BLaER1 treated with 17β-estradiol and CSF1 and Interleukin-3, amounts not matched to agents 10 nM and 100 nM (cell line): ENCODE data around the gene LIME1.

Experiments used
- H3K27ac ChIP-seq, 11 experiments: shearing (Covaris generic); formaldehyde crosslinking; 2 replicates each; pipeline ENCODE4 v1.8.1; 2022
- H3K27me3 ChIP-seq, 11 experiments: shearing (Covaris generic); formaldehyde crosslinking; 2 replicates each; pipeline ENCODE4 v1.8.1; 2022
- H3K36me3 ChIP-seq, 11 experiments: shearing (Covaris generic); formaldehyde crosslinking; 2 replicates each; pipeline ENCODE4 v1.8.1; 2022
- H3K4me1 ChIP-seq, 10 experiments: shearing (Covaris generic); formaldehyde crosslinking; 2 replicates each; pipeline ENCODE4 v1.8.1; 2022
- H3K4me2 ChIP-seq, 11 experiments: shearing (Covaris generic); formaldehyde crosslinking; 2 replicates each; pipeline ENCODE4 v1.8.1; 2022
- H3K4me3 ChIP-seq, 10 experiments: shearing (Covaris generic); formaldehyde crosslinking; 2 replicates each; pipeline ENCODE4 v1.8.1; 2022
- H3K9ac ChIP-seq, 11 experiments: shearing (Covaris generic); formaldehyde crosslinking; 2 replicates each; pipeline ENCODE4 v1.8.1; 2022
- H3K9me3 ChIP-seq, 11 experiments: shearing (Covaris generic); formaldehyde crosslinking; replicated peaks in 1 of 11; 2 replicates each; pipeline ENCODE4 v1.8.1; 2022
- H4K20me1 ChIP-seq, 11 experiments: shearing (Covaris generic); formaldehyde crosslinking; 2 replicates each; pipeline ENCODE4 v1.8.1; 2022
- Cebpa-rat ChIP-seq, 11 experiments: shearing (Covaris generic); IDR thresholded peaks; 2 replicates each; pipeline ENCODE4 v1.8.1; 2022

Gene LIME1, protein sequence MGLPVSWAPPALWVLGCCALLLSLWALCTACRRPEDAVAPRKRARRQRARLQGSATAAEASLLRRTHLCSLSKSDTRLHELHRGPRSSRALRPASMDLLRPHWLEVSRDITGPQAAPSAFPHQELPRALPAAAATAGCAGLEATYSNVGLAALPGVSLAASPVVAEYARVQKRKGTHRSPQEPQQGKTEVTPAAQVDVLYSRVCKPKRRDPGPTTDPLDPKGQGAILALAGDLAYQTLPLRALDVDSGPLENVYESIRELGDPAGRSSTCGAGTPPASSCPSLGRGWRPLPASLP

DNA sequence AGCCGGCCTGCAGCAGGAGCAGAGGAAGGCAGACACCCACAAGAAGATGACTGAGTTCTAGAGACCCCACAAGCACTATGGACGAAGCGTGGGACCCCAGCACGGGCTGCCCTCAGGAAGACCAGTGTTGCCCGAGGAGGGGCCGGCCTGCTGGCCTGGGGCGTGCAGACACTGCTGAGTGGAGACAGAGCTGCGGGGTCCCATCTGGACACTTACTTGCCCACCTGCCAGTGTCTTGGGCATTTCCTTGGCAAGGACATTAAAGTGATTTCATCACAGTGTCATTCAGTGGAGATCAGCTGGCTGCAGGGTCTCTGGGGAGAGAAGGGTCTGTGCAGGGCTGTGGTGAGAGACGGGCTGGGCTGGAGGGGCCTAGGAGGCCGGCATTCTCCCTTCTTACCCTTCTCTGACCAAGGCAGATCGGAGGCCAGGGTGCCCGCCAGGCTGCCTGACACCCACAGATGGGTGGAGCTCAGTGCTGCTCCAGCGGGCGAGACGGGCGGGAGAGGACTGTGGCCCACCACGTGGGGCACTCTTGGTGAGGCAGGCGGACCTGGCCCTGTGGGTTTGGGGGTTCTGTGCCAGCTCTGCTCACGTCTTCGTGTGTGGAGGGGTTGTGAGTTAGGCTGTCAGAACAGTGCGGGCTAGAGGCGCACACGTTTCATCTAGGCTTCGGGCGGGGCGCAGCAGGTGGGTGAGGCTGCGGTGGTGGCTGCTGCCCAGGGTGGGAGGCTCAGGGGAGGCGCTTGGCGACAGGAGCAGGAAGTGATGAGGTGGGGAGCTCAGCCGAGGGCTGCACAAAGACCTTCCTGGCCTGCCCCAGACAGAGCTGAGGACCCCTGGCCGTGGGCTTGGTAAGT is at the start of gene LIME1:
Gene LIME1, plus strand, starts transcription at position 806 of the 860 bp plus-strand sequence. CDS start 886 bp downstream, outside the sequence.
- Histone ChIP-seq H3K27me3 (peaks cover 0 to 27% (median 0%) of the 10 kb centered on the region in 11 experiments; a peak in 7 of 22 replicates), H3K27ac (peak within 1 kb of the TSS in 7 of 11 experiments; percentile 7 to 79 (median 74); a peak in 14 of 22 replicates), H3K36me3 (peaks cover 25 to 44% (median 32%) of the 10 kb centered on the region in 11 experiments), H3K4me2 (peak within 1 kb of the TSS; percentile 95 to 100 (median 99)), H3K4me1 (peaks cover 52 to 90% (median 87%) of the 10 kb centered on the region in 10 experiments), H4K20me1 (peaks cover 39 to 91% (median 73%) of the 10 kb centered on the region in 11 experiments), H3K9ac (peak within 1 kb of the TSS in 10 of 11 experiments; percentile 8 to 90 (median 54); a peak in 15 of 22 replicates), H3K4me3 (peak within 1 kb of the TSS in 9 of 10 experiments; percentile 26 to 74 (median 52); a peak in 15 of 20 replicates), H3K9me3 (no peaks in the 10 kb centered on the region)
- TF ChIP-seq Cebpa-rat (IDR thresholded peaks at IDR 0.05), result peak in 1 of 11 experiments; percentile 33; a peak in 1 of 22 replicates

DNA sequence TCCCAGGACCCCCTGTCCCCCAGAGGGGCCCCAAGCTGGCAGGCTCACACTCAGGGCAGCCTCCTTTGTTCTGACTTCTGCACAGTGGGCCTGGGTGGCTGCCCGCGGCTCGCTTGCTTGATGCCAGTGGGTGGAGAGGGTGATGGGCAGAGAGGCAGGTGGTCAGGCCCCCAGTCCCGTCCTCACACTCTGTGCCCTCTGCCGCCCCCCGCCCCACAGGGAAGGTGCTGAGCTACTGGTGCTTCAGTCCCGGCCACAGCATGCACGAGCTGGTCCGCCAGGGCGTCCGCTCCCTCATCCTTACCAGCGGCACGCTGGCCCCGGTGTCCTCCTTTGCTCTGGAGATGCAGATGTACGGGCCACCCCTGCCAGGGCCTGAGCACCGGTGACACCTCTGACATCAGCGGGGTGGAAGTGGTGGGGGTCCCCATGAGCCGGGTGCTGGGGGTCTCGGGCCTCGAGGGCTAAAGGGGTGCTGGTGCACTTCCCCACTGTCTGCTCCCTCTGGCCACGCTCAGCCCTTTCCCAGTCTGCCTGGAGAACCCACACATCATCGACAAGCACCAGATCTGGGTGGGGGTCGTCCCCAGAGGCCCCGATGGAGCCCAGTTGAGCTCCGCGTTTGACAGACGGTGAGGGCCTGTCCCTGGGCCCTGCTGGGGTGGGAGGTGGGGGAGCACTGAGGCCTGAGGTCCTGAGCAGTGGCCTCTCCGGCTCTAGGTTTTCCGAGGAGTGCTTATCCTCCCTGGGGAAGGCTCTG is 48.9 kb upstream of the LIME1 start:
- peak overlapping the region in 8 of 11 experiments; percentile 7 to 65 (median 47); a peak in 10 of 22 replicates for H3K9ac ChIP-seq
- H3K27me3 ChIP-seq, result no peaks in the 10 kb centered on the region
- H3K9me3 ChIP-seq, result no peaks in the 10 kb centered on the region
- peak overlapping the region in 10 of 11 experiments; percentile 24 to 79 (median 48); a peak in 16 of 22 replicates for H3K27ac ChIP-seq
- no peak overlapping the region for H3K4me3 ChIP-seq
- no peak for TF ChIP-seq Cebpa-rat (IDR thresholded peaks at IDR 0.05)
- H3K4me2 ChIP-seq, result peak overlapping the region; percentile 52 to 92 (median 79)
- H3K4me1 ChIP-seq, result peaks cover 35 to 87% (median 46%) of the 10 kb centered on the region in 10 experiments
- H4K20me1 ChIP-seq, result peaks cover 0 to 39% (median 19%) of the 10 kb centered on the region in 11 experiments; a peak in 17 of 22 replicates
- peaks cover 0 to 12% (median 3%) of the 10 kb centered on the region in 11 experiments; a peak in 9 of 22 replicates for H3K36me3 ChIP-seq

DNA sequence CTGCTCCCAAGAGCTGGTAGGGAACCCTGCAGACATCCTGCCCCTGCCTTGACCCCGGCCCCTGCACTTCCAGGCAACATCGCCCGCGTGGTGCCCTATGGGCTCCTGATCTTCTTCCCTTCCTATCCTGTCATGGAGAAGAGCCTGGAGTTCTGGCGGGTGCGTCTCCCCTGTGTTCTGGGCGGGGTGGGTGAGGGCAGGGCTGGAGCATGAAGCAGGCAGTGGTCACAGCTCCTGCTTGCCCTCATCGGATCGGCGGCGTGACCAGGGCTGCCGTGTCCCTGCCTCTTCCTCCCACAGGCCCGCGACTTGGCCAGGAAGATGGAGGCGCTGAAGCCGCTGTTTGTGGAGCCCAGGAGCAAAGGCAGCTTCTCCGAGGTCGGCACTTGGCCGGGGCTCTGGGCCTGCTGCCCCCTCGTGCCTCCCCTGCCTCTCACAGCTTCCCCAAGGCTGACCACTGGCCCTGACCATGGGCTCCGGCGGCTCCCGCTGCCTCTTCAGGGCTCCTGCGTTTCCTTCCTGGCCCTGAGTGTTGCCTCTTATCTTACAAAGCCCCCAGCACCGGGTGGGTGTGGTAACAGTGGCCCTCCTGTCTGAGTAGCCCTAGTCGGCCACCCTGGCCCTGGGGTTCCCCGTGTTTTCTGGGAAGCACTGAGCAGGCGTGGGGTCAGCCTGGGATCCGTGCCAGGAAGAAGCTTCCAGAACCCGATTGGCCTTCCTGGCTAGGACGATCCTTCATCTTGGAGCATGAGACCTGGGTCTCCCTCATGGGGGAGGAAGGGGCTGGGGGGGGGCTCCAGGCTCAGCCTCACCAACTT is 48.0 kb upstream of the LIME1 start:
- Histone ChIP-seq H3K36me3 (peaks cover 0 to 4% (median 0%) of the 10 kb centered on the region in 11 experiments; a peak in 3 of 22 replicates), H3K9ac (peak overlapping the region in 3 of 11 experiments; percentile 34 to 65 (median 51); a peak in 2 of 22 replicates), H4K20me1 (peaks cover 0 to 42% (median 23%) of the 10 kb centered on the region in 11 experiments; a peak in 17 of 22 replicates), H3K4me1 (peaks cover 36 to 79% (median 45%) of the 10 kb centered on the region in 10 experiments), H3K27ac (peak overlapping the region in 5 of 11 experiments; percentile 15 to 79 (median 73); a peak in 5 of 22 replicates), H3K27me3 (no peaks in the 10 kb centered on the region), H3K9me3 (no peaks in the 10 kb centered on the region), H3K4me3 (no peak overlapping the region), H3K4me2 (peak overlapping the region in 3 of 11 experiments; percentile 88 to 92 (median 90); a peak in 6 of 22 replicates)
- no peak for TF ChIP-seq Cebpa-rat (IDR thresholded peaks at IDR 0.05)

DNA sequence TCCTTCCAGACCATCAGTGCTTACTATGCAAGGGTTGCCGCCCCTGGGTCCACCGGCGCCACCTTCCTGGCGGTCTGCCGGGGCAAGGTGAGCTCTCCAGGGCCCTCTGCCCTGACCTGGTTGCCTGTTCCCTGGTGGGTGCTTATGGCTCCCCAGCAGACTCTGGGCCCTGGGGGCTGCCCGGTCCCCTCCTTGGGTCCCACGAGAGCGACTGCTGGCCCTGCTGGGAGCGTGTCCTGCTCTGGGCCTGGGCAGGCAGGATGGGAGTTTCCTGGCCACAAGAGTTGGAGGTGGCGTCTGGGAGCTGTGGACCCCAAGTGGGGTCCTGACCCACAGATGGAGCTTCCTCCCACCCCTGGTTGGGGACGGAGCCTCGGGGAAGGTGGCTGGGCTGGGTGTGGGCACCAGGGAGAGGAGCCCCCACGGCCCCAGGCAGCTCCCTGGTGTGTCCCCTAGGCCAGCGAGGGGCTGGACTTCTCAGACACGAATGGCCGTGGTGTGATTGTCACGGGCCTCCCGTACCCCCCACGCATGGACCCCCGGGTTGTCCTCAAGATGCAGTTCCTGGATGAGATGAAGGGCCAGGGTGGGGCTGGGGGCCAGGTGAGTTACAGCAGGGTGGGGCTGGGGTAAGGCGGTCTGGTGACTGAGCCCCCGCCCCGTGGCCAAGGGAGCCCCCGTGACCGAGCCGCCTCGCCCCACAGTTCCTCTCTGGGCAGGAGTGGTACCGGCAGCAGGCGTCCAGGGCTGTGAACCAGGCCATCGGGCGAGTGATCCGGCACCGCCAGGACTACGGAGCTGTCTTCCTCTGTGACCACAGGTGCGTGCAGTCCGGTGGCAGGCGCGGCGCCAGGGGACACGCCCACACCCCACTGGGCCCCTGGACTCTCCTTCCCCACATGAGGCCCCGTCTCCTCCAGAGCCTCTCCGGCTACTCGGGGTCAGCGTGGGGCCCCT is 47.1 kb upstream of the LIME1 start:
- Histone ChIP-seq H3K4me3 (no peak overlapping the region), H3K27me3 (no peaks in the 10 kb centered on the region), H3K4me1 (peaks cover 36 to 70% (median 45%) of the 10 kb centered on the region in 10 experiments), H3K36me3 (peaks cover 0 to 7% (median under 1%) of the 10 kb centered on the region in 11 experiments; a peak in 7 of 22 replicates), H4K20me1 (peaks cover 0 to 42% (median 23%) of the 10 kb centered on the region in 11 experiments; a peak in 17 of 22 replicates), H3K9me3 (no peaks in the 10 kb centered on the region), H3K9ac (peak overlapping the region in 2 of 11 experiments; percentile 34 to 65; a peak in 2 of 22 replicates), H3K27ac (no peak overlapping the region; a peak in 2 of 22 replicates), H3K4me2 (peak overlapping the region in 2 of 11 experiments; percentile 88 to 90; a peak in 2 of 22 replicates)
- no peak for TF ChIP-seq Cebpa-rat (IDR thresholded peaks at IDR 0.05)

DNA sequence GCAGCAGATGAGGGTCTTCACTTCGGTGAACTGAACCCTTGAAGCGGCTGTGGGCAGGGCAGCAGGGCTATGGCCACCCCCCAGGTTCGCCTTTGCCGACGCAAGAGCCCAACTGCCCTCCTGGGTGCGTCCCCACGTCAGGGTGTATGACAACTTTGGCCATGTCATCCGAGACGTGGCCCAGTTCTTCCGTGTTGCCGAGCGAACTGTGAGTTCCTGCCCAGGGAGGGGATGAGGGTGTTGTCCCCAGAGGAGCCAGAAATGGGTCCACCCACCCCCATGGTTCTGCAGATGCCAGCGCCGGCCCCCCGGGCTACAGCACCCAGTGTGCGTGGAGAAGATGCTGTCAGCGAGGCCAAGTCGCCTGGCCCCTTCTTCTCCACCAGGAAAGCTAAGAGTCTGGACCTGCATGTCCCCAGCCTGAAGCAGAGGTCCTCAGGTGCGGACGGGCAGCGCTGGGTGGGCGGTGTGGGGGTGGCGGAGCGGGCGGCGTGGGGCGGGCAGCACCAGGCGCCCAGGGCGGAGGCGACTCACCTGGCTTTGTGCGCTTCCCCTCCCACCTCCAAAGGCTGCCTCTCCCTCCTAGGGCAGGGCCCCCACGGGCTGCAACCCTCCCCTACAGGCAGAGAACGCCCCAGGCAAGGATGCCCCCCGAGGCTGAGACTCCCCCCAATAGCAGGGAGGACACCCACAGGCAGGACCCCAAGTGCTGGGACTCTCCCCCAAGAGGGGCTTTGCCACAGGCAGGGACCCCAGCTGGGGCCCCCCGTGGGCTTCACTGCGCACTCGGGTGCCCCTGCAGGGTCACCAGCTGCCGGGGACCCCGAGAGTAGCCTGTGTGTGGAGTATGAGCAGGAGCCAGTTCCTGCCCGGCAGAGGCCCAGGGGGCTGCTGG is 46.2 kb upstream of the LIME1 start:
- H3K9me3 ChIP-seq, result no peaks in the 10 kb centered on the region
- no peak overlapping the region for H3K4me3 ChIP-seq
- 0 out of 22 replicates have a peak overlapping the region, but pooled peaks of 2 of the 11 experiments have one; percentile 3 to 46 for H3K9ac ChIP-seq
- no peak for TF ChIP-seq Cebpa-rat (IDR thresholded peaks at IDR 0.05)
- peak overlapping the region in 10 of 11 experiments; percentile 35 to 66 (median 56); a peak in 9 of 22 replicates for H3K4me2 ChIP-seq
- no peaks in the 10 kb centered on the region for H3K27me3 ChIP-seq
- H4K20me1 ChIP-seq, result peaks cover 0 to 52% (median 23%) of the 10 kb centered on the region in 11 experiments; a peak in 17 of 22 replicates
- H3K4me1 ChIP-seq, result peaks cover 38 to 61% (median 46%) of the 10 kb centered on the region in 10 experiments
- peaks cover 0 to 16% (median 5%) of the 10 kb centered on the region in 11 experiments; a peak in 9 of 22 replicates for H3K36me3 ChIP-seq
- no peak overlapping the region for H3K27ac ChIP-seq
